Stomach smooth muscle (tissue), 2 donors: ENCODE results near the gene TRPM1.

Experiments used
- H3K27ac ChIP-seq: one replicate; pipeline ENCODE4 v1.7.0; 2013; ENCODE audit warnings: mild to moderate bottlenecking, low read length, inconsistent platforms
- H3K27me3 ChIP-seq, 2 donors: one replicate each; pipeline ENCODE4 v1.7.0; 2013; ENCODE audit warnings: low read length in 2 of 2; ENCODE audit not compliant: insufficient read depth in 2 of 2, control insufficient read depth in 1 of 2
- H3K36me3 ChIP-seq, 2 donors: one replicate each; pipeline ENCODE4 v1.7.0; 2013; ENCODE audit warnings: low read length in 2 of 2; ENCODE audit not compliant: control insufficient read depth in 2 of 2, insufficient read depth in 2 of 2
- H3K4me1 ChIP-seq: one replicate; pipeline ENCODE4 v1.7.0; 2013; ENCODE audit warnings: low read length; ENCODE audit not compliant: control insufficient read depth, insufficient read depth
- H3K4me3 ChIP-seq, 2 donors: one replicate each; pipeline ENCODE4 v1.7.0; 2013; ENCODE audit warnings: low read length in 2 of 2
- H3K9ac ChIP-seq, 2 donors: one replicate each; pipeline ENCODE4 v1.7.0; 2013; ENCODE audit warnings: low read length in 2 of 2, mild to moderate bottlenecking in 1 of 2
- H3K9me3 ChIP-seq, 2 donors: one replicate each; pipeline ENCODE4 v1.7.0; 2013; ENCODE audit warnings: low read length in 2 of 2; ENCODE audit not compliant: control insufficient read depth in 2 of 2
- donor health status: healthy.
- donor health status: Pancreatic carcinoma.

Gene TRPM1

GRCh38 chr15:31116423-31117030 lies 15.0 kb upstream of the TRPM1 start:
- no peak overlapping the region for H3K27ac ChIP-seq
- no peaks in the 10 kb centered on the region for H3K36me3 ChIP-seq
- H3K27me3 ChIP-seq, result no peaks in the 10 kb centered on the region
- H3K9me3 ChIP-seq, result peaks cover 0 to 4% of the 10 kb centered on the region in 2 donors
- no peak overlapping the region for H3K4me3 ChIP-seq
- H3K9ac ChIP-seq, result no peak overlapping the region
- no peaks in the 10 kb centered on the region for H3K4me1 ChIP-seq

- Histone ChIP-seq H3K9me3 (peaks cover 0 to 4% of the 10 kb centered on the region in 2 donors), H3K9ac (no peak overlapping the region), H3K4me1 (no peaks in the 10 kb centered on the region), H3K4me3 (no peak overlapping the region), H3K27me3 (no peaks in the 10 kb centered on the region), H3K27ac (no peak overlapping the region), H3K36me3 (no peaks in the 10 kb centered on the region)
Measured at GRCh38 chr15:31111091-31111647, 9.6 kb upstream of the TRPM1 start.

- H3K4me1 ChIP-seq, result no peaks in the 10 kb centered on the region
Measured at GRCh38 chr15:31108836-31109235, 7.3 kb upstream of the TRPM1 start.

GRCh38 chr15:31106495-31107300 lies 5.2 kb upstream of the TRPM1 start:
- Histone ChIP-seq H3K27ac (no peak overlapping the region), H3K36me3 (no peaks in the 10 kb centered on the region)

More at GRCh38 chr15:31108836-31109235, 7.3 kb upstream of the TRPM1 start:
- no peak overlapping the region for H3K4me3 ChIP-seq
- no peak overlapping the region for H3K9ac ChIP-seq
- no peaks in the 10 kb centered on the region for H3K36me3 ChIP-seq
- H3K27me3 ChIP-seq, result no peaks in the 10 kb centered on the region
- H3K9me3 ChIP-seq, result no peaks in the 10 kb centered on the region
- no peak overlapping the region for H3K27ac ChIP-seq

GRCh38 chr15:31104003-31104402 lies 2.5 kb upstream of the TRPM1 start:
- Histone ChIP-seq H3K9ac (no peak overlapping the region), H3K4me1 (no peaks in the 10 kb centered on the region), H3K4me3 (no peak overlapping the region), H3K9me3 (no peaks in the 10 kb centered on the region), H3K27ac (no peak overlapping the region), H3K36me3 (no peaks in the 10 kb centered on the region), H3K27me3 (peaks cover 0 to 2% of the 10 kb centered on the region in 2 donors)

More at GRCh38 chr15:31106495-31107300, 5.2 kb upstream of the TRPM1 start:
- Histone ChIP-seq H3K9ac (no peak overlapping the region), H3K27me3 (no peaks in the 10 kb centered on the region), H3K9me3 (no peaks in the 10 kb centered on the region), H3K4me1 (no peaks in the 10 kb centered on the region), H3K4me3 (no peak overlapping the region)

- no peak overlapping the region for H3K4me3 ChIP-seq
- no peaks in the 10 kb centered on the region for H3K4me1 ChIP-seq
- H3K36me3 ChIP-seq, result no peaks in the 10 kb centered on the region
- H3K9me3 ChIP-seq, result no peaks in the 10 kb centered on the region
- no peak overlapping the region for H3K9ac ChIP-seq
- H3K27me3 ChIP-seq, result peaks cover 0 to 2% of the 10 kb centered on the region in 2 donors
- no peak overlapping the region for H3K27ac ChIP-seq
Measured at GRCh38 chr15:31102374-31103342, 1.1 kb upstream of the TRPM1 start.

GRCh38 chr15:31102039-31102321 lies 455 bp upstream of the TRPM1 start:
- H3K27ac ChIP-seq, result no peak overlapping the region
- no peak overlapping the region for H3K9ac ChIP-seq
- no peaks in the 10 kb centered on the region for H3K9me3 ChIP-seq
- peaks cover 0 to 2% of the 10 kb centered on the region in 2 donors for H3K27me3 ChIP-seq
- H3K4me3 ChIP-seq, result no peak overlapping the region
- no peaks in the 10 kb centered on the region for H3K4me1 ChIP-seq
- H3K36me3 ChIP-seq, result no peaks in the 10 kb centered on the region

- peaks cover 0 to 2% of the 10 kb centered on the region in 2 donors for H3K27me3 ChIP-seq
- H3K9ac ChIP-seq, result no peak overlapping the region
- H3K4me3 ChIP-seq, result no peak overlapping the region
- H3K4me1 ChIP-seq, result no peaks in the 10 kb centered on the region
- no peak overlapping the region for H3K27ac ChIP-seq
- H3K9me3 ChIP-seq, result no peaks in the 10 kb centered on the region
- no peaks in the 10 kb centered on the region for H3K36me3 ChIP-seq
Measured at GRCh38 chr15:31100738-31101137, 787 bp downstream of the TRPM1 start.

GRCh38 chr15:31098953-31099740 lies 2.4 kb downstream of the TRPM1 start:
- H3K4me3 ChIP-seq, result no peak overlapping the region
- peaks cover 0 to 2% of the 10 kb centered on the region in 2 donors for H3K27me3 ChIP-seq
- no peaks in the 10 kb centered on the region for H3K9me3 ChIP-seq
- H3K9ac ChIP-seq, result no peak overlapping the region
- no peak overlapping the region for H3K27ac ChIP-seq
- no peaks in the 10 kb centered on the region for H3K36me3 ChIP-seq
- no peaks in the 10 kb centered on the region for H3K4me1 ChIP-seq

- no peak overlapping the region for H3K4me3 ChIP-seq
- no peak overlapping the region for H3K9ac ChIP-seq
- peaks cover 0 to 2% of the 10 kb centered on the region in 2 donors for H3K27me3 ChIP-seq
- H3K9me3 ChIP-seq, result no peaks in the 10 kb centered on the region
- H3K27ac ChIP-seq, result no peak overlapping the region
- no peaks in the 10 kb centered on the region for H3K4me1 ChIP-seq
- no peaks in the 10 kb centered on the region for H3K36me3 ChIP-seq
Measured at GRCh38 chr15:31098491-31098917, 3.0 kb downstream of the TRPM1 start.
